ENCODE measurements around the gene IWS1.

The IWS1 gene

DNA sequence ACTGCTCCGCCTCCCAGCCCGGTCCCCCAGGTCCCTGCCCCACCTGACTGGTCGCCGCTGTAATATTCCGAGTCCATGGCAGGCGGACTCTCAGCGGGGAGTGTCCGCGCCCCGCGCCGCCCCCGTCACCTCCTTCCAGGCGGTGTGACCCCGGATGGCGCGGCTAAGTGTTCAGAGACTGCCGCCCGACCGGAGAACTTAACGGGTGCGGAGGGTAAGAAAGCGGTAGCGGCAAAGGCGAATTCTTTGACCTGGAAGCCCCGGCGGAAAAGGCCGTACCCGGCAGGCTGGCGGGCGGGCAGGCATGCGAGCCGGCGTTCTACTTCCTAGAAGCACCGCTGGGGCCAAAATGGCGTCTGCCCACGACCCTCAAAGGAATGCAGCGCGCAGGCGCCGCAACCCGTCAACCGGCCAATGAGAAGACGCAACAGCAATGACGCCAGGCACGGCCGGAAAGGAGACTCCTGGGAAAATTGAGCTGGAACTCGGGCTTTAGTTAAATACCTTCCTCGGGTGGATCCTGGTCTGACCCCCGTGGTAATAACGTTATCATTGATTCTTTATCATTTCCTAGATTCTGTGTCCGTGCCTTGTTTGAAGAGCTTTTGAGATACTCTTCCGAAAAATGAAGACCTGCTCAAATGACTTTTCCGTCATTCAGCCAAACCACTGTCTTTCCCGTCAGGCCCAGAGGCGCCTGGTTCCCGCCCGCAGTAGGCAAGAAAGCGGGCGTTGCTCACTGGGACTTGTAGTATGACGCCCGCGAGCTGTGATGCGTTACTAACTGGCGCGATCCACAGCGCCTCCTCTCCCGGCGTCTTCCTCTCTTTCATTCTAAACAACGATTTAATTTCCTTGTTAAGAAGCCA lies at the start of gene IWS1:
TSS of gene IWS1 (minus strand) at position 358 of the 869 bp plus-strand sequence. CDS start at position 77, 281 bp downstream.
- peak; percentile 95 for DNase-seq (ENCODE audit: low spot score)
- in situ Hi-C loops (cut with MboI; ENCODE audit: low sequenced_read_pairs, unreplicated experiment) = no loop called here

DNA sequence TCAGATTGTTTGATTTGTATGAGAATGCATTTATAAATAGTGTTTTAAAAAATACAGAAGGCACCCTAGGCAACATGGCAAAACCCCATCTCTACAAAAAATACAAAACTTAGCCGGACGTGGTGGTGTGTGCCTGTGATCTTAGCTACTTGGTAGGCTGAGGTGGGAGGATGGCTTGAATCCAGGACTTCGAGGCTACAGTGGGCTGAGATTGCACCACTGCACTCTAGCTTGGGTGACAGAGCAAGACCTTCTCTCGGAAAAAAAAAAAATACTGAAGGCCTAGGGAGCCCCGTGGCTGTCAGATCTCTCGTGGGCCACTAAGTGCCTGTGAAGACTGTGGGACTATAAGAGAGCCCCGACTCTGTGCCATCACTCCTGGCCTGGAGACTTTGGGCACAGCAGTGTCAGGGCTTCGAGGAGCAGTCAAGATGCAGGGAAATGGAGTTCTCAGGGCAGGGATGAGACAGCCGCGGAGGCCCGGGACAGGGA lies 49.7 kb upstream of the IWS1 start:
- DNase-seq (ENCODE audit: low spot score) = no peak
- in situ Hi-C loops (cut with MboI; ENCODE audit: low sequenced_read_pairs, unreplicated experiment) = no loop called here
- TF ChIP-seq, protein P1, sequence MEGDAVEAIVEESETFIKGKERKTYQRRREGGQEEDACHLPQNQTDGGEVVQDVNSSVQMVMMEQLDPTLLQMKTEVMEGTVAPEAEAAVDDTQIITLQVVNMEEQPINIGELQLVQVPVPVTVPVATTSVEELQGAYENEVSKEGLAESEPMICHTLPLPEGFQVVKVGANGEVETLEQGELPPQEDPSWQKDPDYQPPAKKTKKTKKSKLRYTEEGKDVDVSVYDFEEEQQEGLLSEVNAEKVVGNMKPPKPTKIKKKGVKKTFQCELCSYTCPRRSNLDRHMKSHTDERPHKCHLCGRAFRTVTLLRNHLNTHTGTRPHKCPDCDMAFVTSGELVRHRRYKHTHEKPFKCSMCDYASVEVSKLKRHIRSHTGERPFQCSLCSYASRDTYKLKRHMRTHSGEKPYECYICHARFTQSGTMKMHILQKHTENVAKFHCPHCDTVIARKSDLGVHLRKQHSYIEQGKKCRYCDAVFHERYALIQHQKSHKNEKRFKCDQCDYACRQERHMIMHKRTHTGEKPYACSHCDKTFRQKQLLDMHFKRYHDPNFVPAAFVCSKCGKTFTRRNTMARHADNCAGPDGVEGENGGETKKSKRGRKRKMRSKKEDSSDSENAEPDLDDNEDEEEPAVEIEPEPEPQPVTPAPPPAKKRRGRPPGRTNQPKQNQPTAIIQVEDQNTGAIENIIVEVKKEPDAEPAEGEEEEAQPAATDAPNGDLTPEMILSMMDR (IDR thresholded peaks at IDR 0.05; ENCODE audit: borderline replicate concordance, control extremely low read depth, extremely low read depth, insufficient read depth, missing control alignments) = no peak

More for the DNA sequence above, at the start of gene IWS1:
- TF ChIP-seq, protein P1 (IDR thresholded peaks at IDR 0.05; ENCODE audit: borderline replicate concordance, control extremely low read depth, extremely low read depth, insufficient read depth, missing control alignments) = no peak

DNA sequence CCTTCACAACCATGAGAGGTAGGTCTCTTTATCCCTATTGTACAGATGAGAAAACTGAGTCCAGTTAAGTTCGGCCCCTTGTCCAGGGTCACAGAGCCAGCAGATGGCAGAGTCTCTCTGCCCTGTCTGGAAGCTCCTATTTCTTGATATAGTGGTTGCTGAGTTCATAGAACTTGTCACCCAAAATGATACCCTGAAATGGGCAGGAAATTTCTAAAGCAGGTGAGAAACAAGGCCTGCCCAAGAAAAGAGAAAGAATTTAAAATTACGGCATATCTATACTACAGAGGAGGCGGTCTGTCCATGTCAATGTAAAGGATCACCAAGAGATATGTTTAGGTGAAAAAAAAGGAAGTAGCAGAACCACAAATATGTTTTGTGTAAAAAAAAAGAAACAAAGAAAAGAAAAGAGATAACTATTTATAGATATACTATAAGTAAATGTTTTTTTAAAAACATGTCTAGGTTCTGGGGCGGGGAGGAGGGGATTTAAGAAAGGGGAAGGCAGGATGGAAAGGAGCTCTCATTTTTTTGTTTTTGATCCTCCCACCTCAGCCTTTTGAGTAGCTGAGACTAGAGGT lies 49.0 kb upstream of the IWS1 start:
- DNase-seq (ENCODE audit: low spot score) = peak; percentile 65
- TF ChIP-seq, protein P1 (IDR thresholded peaks at IDR 0.05; ENCODE audit: borderline replicate concordance, control extremely low read depth, extremely low read depth, insufficient read depth, missing control alignments) = no peak

DNA sequence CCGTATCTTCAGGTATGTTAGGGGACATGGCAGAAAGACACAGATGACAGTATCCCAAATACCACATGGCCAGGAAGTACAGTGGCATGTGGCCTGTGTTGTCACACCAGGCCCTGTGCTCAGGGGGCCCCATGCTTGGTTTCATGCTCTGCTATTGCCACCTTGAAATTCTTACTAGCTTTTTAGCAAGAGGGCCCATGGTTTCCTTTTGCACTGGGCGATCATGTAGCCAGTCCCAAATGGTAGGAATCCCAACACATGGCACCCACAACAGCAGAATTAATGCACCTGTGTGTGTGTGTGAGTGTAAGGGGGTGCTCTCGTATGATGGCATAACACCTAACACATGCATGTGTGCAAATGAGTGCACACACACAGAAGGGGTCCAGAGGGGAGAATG lies 48.4 kb upstream of the IWS1 start:
- TF ChIP-seq, protein P1 (IDR thresholded peaks at IDR 0.05; ENCODE audit: borderline replicate concordance, control extremely low read depth, extremely low read depth, insufficient read depth, missing control alignments) = no peak

More for the DNA sequence above, 49.0 kb upstream of the IWS1 start:
- in situ Hi-C loops (cut with MboI; ENCODE audit: low sequenced_read_pairs, unreplicated experiment) = no loop called here

DNA sequence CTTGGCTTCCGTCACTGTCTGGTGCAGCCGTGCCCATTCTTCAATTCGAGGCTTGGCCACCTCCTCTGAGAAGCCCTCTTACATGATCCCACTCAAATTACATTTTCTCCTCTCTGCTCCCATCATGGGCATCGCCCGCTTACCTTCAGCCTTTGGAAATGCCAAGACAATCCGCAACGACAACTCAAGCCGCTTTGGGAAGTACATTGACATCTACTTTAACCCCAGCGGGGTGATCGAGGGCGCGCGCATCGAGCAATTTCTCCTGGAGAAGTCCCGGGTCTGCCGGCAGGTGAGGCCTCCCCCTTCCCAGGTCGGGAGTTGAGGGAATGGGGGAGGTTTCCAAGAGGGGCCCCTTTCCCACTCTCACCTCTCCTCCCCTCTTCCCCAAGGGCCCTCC lies 47.5 kb upstream of the IWS1 start:
- in situ Hi-C loops (cut with MboI; ENCODE audit: low sequenced_read_pairs, unreplicated experiment) = no loop called here
- TF ChIP-seq, protein P1 (IDR thresholded peaks at IDR 0.05; ENCODE audit: borderline replicate concordance, control extremely low read depth, extremely low read depth, insufficient read depth, missing control alignments) = no peak
- no peak for DNase-seq (ENCODE audit: low spot score)

More for the DNA sequence above, 48.4 kb upstream of the IWS1 start:
- no peak for DNase-seq (ENCODE audit: low spot score)
- in situ Hi-C loops (cut with MboI; ENCODE audit: low sequenced_read_pairs, unreplicated experiment) = no loop called here

DNA sequence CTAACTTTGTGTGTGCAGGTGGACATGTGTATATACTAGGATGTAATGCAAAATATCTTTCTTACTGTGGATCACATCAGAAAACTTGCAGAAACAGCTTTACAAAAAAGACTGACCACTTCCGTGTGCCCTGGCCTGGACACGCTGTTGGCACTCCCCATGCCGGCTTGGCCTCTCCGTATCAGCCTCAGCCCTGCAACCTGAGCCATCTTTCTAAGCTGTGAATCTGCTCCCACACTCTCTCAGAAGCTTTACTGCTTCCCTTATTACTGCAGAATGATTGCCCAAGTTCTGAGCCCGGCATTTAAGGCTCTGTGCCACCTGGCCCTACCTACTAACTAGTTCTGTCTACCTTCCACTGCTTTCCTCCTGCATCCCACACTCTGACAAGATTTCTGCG lies 47.0 kb upstream of the IWS1 start:
- in situ Hi-C loops (cut with MboI; ENCODE audit: low sequenced_read_pairs, unreplicated experiment) = no loop called here
- no peak for DNase-seq (ENCODE audit: low spot score)
- TF ChIP-seq, protein P1 (IDR thresholded peaks at IDR 0.05; ENCODE audit: borderline replicate concordance, control extremely low read depth, extremely low read depth, insufficient read depth, missing control alignments) = no peak

Measured in GM13976 (cell line).